HT1080 (cell line): ENCODE measurements around the gene KCNN3. TPM values are rescaled to one million over a fixed set of nuclear protein-coding genes. Genes with fewer than 3 reads are reported as not detected.
A peak's percentile ranks its signal among the peaks of the same experiment; 100 is the strongest.

Experiments
- DNase-seq: peaks from one replicate; pipeline ENCODE4 v3.0.0-alpha.2; 2015; ENCODE audit warnings: low read depth
- total RNA-seq: library from RNA; depleted of rRNA; stranded (reverse); fragments of >200 nt; shearing (Covaris generic); gene quantifications from 2 replicates; pipeline ENCODE4 v1.2.3, GENCODE V29; 2014

KCNN3 gene
- total RNA-seq, 1 experiment from 2014 or later: 0.34 TPM

- DNase-seq: peak; percentile 66
These were observed 114.0 kb downstream of the KCNN3 start for GRCh38 chr1:154755858-154756730.

GRCh38 chr1:154753426-154753825 is 116.7 kb downstream of the KCNN3 start:
- no peak for DNase-seq

GRCh38 chr1:154752273-154753030 is 117.6 kb downstream of the KCNN3 start:
- DNase-seq: no peak

GRCh38 chr1:154751690-154752089 is 118.4 kb downstream of the KCNN3 start:
- peak; percentile 43 for DNase-seq

- DNase-seq: no peak
These were observed 119.1 kb downstream of the KCNN3 start for GRCh38 chr1:154750681-154751665.

- peak; percentile 46 for DNase-seq
These were observed 120.9 kb downstream of the KCNN3 start for GRCh38 chr1:154749078-154749760.

GRCh38 chr1:154748405-154748775 is 121.7 kb downstream of the KCNN3 start:
- DNase-seq: no peak

GRCh38 chr1:154747740-154748404 is 122.2 kb downstream of the KCNN3 start:
- no peak for DNase-seq

GRCh38 chr1:154747380-154747739 is 122.7 kb downstream of the KCNN3 start:
- no peak for DNase-seq

- DNase-seq: no peak
These were observed 123.3 kb downstream of the KCNN3 start for GRCh38 chr1:154746622-154747299.

- DNase-seq: no peak
These were observed 124.2 kb downstream of the KCNN3 start for GRCh38 chr1:154745750-154746425.

- no peak for DNase-seq
These were observed 124.8 kb downstream of the KCNN3 start for GRCh38 chr1:154745286-154745731.

GRCh38 chr1:154744352-154745035 is 125.6 kb downstream of the KCNN3 start:
- DNase-seq: no peak

- no peak for DNase-seq
These were observed 126.5 kb downstream of the KCNN3 start for GRCh38 chr1:154743526-154744036.

- no peak for DNase-seq
These were observed 127.5 kb downstream of the KCNN3 start for GRCh38 chr1:154742606-154743005.

GRCh38 chr1:154741741-154742495 is 128.2 kb downstream of the KCNN3 start:
- DNase-seq: no peak

- no peak for DNase-seq
These were observed 128.8 kb downstream of the KCNN3 start for GRCh38 chr1:154741327-154741726.
